Fibroblast of upper back skin (primary cell): Measurements from ENCODE around the gene MRM3.
"Not testable (repeated sequence)": the region's sequence is repeated elsewhere in the genome, so short reads cannot be mapped to it uniquely, and the experiment has no call there.

Experiments
- DNase-seq: peaks from one replicate; pipeline ENCODE4 v3.0.0-alpha.2; 2013

MRM3 gene, protein sequence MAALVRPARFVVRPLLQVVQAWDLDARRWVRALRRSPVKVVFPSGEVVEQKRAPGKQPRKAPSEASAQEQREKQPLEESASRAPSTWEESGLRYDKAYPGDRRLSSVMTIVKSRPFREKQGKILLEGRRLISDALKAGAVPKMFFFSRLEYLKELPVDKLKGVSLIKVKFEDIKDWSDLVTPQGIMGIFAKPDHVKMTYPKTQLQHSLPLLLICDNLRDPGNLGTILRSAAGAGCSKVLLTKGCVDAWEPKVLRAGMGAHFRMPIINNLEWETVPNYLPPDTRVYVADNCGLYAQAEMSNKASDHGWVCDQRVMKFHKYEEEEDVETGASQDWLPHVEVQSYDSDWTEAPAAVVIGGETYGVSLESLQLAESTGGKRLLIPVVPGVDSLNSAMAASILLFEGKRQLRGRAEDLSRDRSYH

DNA sequence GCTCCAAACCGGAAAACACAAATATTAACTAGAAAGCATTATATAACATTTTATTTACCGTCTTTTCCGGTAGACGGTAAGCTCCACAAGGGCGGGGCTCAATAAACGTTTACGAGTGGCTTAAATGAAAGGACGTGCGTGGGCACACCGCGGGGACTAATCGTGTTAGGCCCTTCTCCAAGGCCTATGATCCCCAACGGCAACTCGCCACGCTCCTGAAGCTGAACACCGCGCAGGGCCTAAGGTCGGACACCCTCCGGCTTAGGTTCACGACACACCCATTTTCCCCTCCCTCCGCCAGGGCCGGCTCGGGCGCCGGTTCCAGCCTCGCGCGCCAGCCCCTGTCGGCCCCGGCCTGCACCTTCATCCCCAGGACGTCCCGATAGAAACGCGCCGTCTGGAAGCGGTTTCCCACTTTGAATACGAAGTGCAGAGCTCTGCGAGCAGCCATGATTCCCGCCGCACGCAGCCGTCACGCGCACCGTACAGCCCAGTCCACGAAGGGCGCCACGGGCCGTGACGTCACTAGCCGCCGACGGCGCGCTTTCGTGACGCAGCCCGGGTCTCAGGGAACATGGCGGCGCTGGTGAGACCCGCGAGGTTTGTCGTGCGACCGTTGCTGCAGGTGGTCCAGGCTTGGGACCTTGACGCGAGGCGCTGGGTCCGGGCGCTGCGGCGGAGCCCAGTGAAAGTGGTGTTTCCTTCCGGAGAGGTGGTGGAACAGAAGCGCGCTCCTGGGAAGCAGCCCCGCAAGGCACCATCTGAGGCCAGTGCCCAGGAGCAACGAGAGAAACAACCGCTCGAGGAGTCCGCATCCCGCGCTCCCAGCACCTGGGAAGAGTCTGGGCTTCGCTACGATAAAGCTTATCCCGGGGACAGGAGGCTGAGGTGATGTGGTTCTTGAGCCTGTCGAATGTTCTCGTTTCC, at the start of gene MRM3, which contains the start of gene GLOD4:
TSS of gene MRM3 (plus strand) at position 549 of the 927 bp plus-strand sequence. CDS start at position 575, 26 bp downstream.
TSS of gene GLOD4 (minus strand) at position 476 of the 927 bp plus-strand sequence. CDS start at position 451, 25 bp downstream.
- peak; percentile 82 for DNase-seq

DNA sequence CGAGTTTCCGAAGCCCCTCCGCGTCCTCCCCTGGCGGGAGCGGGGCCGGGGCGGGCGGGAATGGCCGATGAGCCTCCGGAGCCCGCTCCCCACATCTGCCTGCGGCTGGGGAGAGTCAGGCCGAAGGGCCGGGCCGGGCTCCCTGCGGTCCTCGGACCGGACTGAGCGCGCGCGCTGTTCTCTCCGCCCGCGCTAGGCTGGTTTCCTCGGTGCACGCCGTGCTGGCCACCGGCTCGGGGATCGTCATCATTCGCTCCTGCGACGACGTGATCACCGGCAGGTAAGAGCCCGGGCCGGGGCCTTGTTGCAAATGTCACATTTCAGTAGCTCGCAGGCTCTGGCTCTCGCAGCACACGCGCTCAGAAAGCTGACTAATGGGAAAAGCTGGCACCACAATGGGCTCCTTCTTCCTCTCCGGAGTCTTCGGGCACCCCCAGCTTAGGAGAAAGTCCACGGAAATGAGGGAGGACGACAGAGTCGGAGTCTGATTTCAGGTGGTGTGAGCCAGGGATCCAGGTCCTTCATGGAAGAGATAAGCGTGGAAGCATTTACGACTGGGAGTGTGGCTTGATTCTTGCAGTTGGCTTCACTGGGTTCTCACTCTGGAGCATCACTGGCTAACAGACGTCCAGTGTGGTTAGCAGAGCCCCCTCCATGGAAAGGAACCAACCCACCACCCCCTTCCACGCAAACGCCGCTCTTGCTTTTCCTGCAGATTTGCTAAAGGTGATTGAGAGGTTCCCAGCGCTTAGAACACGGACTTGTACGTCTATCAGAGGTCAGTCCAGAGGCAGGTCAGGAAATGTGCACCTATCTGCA, 49.0 kb upstream of the MRM3 start:
- DNase-seq = peak; percentile 37

DNA sequence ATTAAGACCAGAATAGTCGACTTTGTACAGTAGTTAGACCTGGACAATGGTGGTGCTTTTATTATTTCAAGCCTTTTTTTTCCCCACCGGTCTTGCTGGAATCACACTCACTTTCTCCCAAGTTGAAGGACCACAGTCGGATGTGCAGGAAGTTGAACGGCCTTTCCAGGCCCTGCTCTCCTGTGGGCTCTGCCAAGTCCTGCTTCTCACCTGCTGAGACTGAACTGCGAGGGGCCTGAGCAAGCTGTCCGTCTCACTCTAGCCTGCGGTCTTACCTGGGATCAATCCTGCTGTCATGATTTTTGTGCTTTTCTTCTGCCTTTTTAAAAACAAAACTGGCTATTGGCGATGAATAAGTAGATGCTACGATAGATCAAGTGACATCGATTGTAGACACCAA, 48.4 kb upstream of the MRM3 start:
- DNase-seq = no peak

DNA sequence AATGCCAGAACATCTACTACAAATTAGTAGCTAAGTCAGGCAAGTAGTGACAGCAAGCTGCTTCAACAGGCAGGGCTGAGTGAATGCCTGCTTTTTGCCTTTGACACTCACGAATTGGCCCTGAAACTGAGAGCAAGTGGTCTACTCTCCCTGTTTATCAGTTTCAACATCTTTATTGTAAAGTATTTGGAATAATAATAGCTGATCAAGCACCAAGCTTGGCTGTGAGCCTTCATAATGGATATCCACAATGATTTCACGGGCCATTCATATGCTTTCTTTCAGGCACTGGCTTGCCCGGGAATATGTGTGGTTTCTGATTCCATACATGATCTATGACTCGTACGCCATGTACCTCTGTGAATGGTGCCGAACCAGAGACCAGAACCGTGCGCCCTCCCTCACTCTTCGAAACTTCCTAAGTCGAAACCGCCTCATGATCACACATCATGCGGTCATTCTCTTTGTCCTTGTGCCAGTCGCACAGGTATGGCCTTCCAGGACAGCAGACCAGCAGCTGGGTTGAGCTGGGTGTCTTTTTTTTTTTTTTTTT, 44.5 kb upstream of the MRM3 start:
- no peak for DNase-seq

DNA sequence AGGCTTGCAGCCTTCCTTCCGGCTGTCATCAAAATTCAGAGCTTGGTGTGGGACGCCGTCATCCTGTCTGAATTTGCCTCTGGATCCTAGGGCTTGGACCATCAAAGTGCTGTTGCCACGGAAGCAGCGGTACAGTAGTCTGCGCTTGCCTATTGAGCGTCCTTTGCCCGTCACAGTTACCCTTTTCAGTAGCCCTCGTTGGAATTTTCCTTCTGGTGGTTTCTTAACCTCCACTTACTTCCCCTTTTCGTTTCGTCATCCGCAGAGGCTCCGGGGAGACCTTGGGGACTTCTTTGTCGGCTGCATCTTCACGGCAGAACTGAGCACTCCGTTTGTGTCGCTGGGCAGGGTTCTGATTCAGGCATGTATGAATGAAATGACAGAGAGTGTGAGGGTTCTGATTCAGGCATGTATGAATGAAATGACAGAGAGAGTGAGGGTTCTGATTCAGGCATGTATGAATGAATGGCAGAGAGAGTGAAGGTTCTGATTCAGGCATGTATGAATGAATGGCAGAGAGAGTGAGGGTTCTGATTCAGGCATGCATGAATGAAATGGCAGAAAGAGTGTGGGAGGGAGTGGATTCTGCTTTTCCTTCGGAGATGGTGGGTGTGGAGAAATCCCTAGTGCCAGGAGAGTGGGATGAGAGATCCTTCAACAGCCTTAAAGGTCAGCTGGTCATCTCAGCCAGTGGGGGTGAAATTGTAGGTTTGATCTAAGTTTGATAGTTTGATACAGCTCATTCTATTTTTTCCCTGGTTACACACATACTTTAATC, 41.7 kb upstream of the MRM3 start:
- no peak for DNase-seq

DNA sequence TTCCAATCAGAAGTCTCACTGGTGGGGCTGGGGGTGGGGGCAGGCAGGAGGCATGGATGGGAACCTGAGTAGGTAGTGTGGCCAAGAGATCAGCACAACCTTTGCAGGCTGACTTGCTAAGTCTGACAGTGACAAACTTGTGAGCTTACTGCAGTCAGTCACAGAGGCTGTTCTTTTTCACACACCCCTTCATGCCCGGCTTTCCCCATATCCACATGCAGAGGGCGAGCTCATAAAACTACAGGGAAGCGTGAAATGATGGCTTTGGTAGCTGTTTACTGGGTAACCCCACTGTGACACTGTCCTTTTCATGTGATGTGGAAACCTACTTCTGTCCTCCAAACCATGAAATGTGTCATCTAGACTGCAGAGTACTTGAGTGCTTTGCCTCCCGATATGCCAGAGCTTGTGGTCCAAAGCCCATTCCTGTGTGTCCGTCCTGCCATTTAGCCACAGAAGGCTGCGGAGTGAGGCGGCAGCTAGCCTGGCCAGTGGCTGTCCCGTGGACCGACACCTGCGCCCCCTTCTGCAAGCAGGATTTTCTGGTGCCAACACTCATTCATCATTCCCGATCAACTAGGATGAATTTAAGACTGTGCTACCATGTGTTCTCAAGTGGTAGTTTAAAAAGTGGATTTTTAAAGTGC, 39.9 kb upstream of the MRM3 start:
- no peak for DNase-seq

DNA sequence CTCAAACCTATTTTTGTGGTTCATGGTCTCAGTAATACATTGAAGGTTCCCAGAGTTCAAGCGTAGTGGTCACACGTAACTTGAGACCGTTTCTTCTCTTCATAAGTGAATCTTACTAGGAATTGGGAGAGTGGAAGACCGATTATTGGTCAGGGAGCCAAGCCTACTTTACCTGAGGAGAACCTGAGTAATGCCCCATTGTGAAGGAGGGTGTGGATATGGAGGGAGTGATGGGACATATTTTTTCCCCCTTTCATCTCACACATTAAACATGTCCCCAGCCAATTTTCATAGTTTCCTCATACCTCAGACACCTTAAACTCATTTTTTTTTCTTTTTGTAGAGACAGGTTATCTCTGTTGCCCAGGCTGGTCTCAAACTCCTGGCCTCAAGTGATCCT, 39.0 kb upstream of the MRM3 start:
- no peak for DNase-seq

DNA sequence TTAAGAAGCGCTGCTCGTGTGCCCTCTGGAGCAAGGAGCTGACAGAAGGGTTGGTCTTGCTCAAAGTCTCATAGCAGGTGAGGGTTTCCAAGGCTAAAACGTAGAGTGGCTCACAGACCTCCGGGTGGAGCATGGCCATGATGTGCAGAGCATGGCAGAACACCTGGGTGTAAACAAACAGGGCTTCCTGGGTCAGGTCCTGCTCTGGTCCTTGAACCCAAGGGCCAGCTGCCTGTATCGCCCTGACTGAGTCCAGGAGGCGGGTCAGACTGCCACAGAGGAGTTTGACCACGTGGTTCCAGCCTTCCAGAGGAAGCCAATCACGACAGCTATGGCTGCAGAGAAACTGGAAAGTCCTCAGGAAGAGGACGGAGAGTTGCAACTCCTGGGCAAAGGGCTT, 37.2 kb upstream of the MRM3 start:
- DNase-seq = no peak

DNA sequence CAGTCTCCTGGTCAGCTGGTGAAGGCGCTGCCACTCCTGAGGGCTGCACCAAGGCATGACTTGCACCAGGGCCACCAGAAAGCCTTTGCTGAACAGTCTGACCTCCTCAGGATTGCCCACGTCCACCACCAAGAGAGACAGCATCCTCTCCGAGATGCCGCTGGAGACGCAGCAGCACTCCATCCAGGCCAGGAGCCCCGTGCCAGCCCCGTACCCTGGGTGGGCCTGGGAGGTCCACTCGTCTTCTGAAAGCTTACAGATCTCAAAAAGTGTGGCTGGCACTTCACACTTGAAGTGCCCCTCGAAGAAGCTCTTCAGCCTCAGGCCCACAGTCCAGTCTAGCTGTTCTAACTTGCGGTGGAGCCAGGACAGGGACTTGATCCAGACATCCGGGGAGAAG, 36.7 kb upstream of the MRM3 start:
- DNase-seq = no peak

DNA sequence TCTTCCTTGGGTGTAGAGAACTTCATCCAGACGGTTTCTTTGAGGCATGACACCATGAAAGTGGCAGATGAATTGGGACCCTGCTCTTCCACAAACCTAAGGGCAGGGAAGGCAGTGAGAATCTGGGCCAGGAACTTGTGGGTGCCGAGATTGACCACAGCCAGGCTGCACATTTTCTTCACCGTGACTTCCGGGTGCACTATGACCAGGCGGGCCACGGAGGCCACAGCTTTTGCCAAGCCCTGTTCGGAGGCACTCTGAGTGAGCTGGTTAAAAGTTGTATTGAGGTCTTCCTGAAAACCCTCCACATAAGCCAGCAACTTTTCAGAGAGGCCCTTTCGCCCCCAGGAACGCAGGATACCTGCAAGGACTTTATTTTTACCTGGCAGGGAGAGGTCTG, 36.0 kb upstream of the MRM3 start:
- no peak for DNase-seq

DNA sequence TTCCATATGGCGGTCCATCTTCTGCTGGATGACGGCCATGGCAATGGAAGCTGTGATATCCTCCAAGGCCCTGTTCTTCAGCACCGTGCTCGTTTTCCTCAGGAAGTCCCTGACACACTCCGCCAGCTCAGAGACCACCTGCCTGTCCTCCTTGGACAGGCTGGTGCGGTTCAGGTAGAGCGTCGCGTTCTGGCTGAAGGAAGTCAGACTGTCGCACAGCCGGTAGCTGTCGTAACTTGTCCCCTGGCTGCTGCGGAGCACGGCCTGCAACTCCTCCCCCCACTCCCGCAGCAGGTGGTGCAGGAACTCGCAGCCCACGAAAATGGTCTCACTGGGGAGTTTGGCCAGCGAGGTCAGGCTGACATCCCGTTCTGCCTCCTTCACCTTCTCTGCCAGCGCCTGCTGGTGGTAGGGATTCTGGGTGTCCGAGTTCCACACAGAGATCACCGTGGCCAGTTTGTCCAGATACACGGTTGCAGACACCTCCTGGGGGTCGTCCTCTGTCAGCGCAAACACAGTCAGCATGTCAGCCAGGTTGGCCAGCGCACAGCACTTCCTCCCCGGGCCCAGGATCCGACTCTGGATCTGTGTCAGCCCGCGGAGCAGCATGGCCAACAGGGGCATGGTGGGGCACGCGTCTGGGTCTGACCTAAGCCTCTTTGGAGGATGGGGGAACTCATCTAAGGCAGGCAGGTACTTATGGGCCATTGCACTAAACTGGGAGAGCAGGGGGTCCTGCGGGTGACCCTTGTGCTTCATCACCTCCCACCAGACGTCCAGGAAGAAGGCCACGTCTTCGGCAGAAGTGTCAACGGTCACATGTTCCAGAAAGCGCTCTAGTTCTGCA, 35.1 kb upstream of the MRM3 start:
- DNase-seq = no peak

DNA sequence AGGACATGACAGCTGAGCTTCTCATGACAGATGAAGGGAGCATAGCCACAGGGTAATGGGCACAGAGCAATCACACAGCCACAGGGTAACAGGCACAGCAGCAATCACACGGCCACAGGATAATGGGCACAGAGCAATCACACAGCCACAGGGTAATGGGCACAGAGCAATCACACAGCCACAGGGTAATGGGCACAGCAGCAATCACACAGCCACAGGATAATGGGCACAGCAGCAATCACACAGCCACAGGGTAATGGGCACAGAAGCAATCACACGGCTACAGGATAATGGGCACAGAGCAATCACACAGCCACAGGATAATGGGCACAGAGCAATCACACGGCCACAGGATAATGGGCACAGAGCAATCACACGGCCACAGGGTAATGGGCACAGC, 33.5 kb upstream of the MRM3 start:
- DNase-seq = not testable (repeated sequence)

DNA sequence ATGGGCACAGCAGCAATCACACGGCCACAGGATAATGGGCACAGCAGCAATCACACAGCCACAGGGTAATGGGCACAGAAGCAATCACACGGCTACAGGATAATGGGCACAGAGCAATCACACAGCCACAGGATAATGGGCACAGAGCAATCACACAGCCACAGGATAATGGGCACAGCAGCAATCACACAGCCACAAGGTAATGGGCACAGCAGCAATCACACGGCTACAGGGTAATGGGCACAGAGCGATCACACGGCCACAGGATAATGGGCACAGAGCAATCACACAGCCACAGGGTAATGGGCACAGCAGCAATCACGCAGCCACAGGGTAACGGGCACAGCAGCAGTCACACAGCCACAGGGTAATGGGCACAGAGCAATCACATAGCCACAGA, 32.8 kb upstream of the MRM3 start:
- DNase-seq = not testable (repeated sequence)

DNA sequence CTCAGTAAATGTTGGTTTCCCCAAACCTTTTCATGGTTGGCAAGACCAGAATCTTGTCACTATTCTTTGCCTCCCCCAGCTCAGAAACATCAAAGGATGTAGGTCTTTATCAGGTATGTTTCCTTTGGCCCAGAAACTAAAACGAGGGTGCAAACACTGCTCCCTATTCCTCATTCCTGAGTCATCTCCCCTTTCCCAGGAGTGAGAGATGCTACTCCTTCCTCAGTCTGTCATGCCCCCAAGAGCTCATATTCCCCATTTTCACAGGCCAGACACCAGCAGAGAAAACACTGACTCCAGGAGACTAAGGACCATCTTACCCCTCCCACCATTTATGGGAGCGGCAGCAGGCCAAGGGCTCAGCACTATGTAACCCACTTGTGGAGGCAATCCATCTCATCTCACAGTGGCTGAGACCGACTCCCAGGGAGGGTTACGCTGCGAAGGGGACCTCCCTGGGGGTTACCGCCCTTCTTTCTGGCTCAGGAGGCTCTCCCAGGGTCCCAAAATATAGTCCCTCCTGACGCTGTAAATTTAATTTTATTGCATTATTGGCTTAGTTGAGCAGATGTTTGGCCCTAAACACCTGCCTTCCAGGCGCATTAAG, 31.6 kb upstream of the MRM3 start:
- no peak for DNase-seq

DNA sequence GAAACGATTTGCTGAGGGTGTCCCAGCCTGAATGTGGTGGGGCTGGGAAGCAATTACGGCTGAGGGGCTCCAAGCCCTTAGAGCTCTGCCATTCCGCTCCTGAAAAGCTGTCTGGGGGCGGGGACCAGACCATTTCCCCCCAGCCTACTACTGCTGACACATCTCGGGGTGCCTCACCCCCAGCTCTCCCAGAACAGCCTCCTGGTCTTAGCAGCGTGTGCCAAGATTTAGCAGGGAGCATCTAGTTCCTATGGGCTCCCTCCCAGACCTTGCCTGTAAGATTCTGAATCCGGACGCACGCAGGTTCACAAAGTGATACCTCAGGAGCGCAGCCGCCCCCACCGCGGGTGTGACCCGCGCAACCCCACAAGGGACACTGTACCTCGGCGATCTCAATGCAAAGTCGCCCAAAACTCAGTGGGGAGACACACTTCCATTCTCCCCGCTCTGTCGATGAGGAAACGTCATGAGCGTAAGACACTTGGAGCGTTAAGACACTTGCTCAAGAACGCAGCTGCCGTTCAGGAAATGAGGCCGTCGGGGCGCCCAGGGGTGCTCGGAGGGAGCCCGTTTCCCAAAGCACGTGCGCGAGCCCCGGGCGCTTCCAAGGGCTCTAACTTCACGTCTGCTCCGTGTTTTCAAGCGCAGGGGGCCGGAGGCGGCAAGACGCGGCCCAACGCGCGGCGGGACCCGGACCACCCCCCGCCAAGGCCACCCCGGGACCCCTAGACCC, 30.7 kb upstream of the MRM3 start:
- peak; percentile 24 for DNase-seq

DNA sequence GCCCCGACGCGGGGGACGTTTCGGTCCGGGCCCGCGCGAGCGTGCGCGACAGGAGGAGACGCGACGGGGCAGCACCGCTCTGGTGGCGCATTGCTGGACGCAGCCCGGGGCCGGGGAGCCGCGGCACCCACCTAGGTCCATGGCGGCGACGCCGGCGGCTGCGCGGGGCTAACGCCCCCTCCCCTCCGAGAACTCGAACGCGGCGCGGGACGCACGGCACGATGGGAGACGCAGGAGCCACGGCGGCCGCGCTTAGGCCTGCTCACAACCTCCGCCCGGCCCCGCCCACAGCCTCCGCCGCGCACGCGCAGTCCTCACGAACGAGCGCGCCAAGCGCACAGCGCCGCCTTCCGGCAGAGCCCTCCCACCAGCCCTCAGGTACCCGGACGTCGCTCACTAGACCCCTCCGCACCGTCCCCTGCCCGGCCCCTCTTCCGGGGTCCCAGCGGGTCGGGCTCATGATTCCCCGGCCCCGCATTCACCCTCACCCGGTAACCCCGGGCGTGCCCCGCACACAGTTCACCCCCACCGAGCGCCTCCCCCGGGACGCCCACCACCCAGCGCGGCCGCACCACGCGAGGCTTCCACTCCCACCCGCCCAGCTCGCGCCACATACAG, 30.0 kb upstream of the MRM3 start, which contains the start of gene GEMIN4:
TSS of gene GEMIN4 (minus strand) at position 263 of the 618 bp plus-strand sequence. CDS start at position 141, 122 bp downstream.
- DNase-seq = peak; percentile 85

DNA sequence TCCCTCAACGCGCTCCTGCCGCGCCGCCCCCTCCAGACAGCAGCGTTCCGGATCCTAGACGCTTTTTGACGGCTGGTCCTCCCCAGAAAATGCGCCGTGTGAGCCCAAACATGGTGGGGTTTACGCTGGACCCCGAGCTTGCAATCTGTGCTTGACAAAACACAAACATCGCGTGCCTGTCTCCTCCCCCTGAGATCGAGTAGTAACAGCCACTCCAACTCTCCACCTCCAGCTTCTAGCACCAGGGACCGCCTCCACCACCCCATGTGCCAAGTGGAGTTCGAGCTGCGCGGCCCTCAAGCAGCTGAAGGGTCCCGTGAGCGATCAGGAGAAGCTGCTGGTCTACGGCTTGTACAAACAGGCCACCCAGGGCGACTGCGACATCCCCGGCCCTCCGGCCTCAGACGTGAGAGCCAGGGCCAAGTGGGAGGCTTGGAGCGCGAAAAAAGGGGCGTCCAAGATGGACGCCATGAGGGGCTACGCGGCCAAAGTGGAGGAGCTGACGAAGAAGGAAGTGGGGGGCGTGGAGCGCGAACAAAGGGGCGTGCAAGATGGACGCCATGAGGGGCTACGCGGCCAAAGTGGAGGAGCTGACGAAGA, 29.4 kb upstream of the MRM3 start:
- peak; percentile 58 for DNase-seq

DNA sequence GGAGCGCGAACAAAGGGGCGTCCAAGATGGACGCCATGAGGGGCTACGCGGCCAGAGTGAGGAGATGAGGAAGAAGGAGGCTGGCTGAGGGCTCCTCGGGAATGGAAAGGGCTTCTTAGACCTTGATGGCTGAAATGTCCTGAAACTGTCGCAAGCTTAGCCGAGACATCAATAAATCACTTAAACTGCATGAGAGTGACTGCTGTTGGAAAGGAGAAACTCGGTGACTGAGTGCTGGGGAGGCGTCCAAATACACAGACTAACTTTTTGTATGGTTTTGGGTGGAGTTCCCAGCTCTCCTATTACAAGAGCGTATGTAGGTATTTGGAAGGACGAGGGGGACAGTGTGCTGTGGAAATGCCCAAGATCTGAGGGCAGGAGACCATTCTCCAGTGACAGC, 28.7 kb upstream of the MRM3 start:
- DNase-seq = no peak
